D721Med (cell line): ENCODE results near the gene CCDC172.

Source experiments
- DNase-seq: peaks from one replicate; pipeline ENCODE4 v3.0.0; 2011; ENCODE audit warnings: low spot score; ENCODE audit not compliant: insufficient read length
- FAIRE-seq: peaks from 2 replicates; lab custom pipeline; 2011; peaks lifted over from hg19 to GRCh38; lab: Jason Lieb, UNC
- CTCF ChIP-seq: IDR thresholded peaks from 2 replicates; pipeline ENCODE4 v1.5.1; 2012; ENCODE audit warnings: mild to moderate bottlenecking, control low read depth; ENCODE audit not compliant: insufficient read depth; ENCODE audit errors: missing control alignments

CCDC172 gene

GRCh38 chr10:116307455-116307854 is 16.8 kb upstream of the CCDC172 start:
- DNase-seq (no peak), FAIRE-seq (no peak)
- no peak for TF ChIP-seq CTCF

GRCh38 chr10:116311016-116311415 is 13.2 kb upstream of the CCDC172 start:
- FAIRE-seq, result no peak
- no peak for DNase-seq

GRCh38 chr10:116311706-116312490 is 12.3 kb upstream of the CCDC172 start:
- TF ChIP-seq CTCF, result no peak
- DNase-seq (no peak), FAIRE-seq (no peak)

More at GRCh38 chr10:116311016-116311415, 13.2 kb upstream of the CCDC172 start:
- TF ChIP-seq CTCF, result no peak

GRCh38 chr10:116312548-116312947 is 11.7 kb upstream of the CCDC172 start:
- TF ChIP-seq CTCF, result no peak
- DNase-seq (no peak), FAIRE-seq (no peak)

- TF ChIP-seq CTCF, result no peak
- DNase-seq, result no peak
- no peak for FAIRE-seq
These were observed 7.7 kb upstream of the CCDC172 start for GRCh38 chr10:116316503-116316902.

GRCh38 chr10:116324951-116325635 is 845 bp downstream of the CCDC172 start:
- FAIRE-seq (no peak), DNase-seq (no peak)
- no peak for TF ChIP-seq CTCF

- FAIRE-seq (no peak), DNase-seq (no peak)
- TF ChIP-seq CTCF, result no peak
These were observed 1.7 kb downstream of the CCDC172 start for GRCh38 chr10:116325987-116326386.
